Sigmoid colon (tissue), 7 donors: Measurements from ENCODE around the gene TBL1Y. TPM values are rescaled to one million over a fixed set of nuclear protein-coding genes. Genes with fewer than 3 reads are reported as not detected.
A peak's percentile ranks its signal among the peaks of the same experiment; 100 is the strongest.
"Not testable (repeated sequence)": the region's sequence is repeated elsewhere in the genome, so short reads cannot be mapped to it uniquely, and the experiment has no call there.

Source experiments
- DNase-seq: peaks from one replicate; pipeline ENCODE4 v3.0.0-alpha.2; 2019
- H3K27ac ChIP-seq, 4 donors: fragments of 200-600 bp; sonication (generic); one replicate each; pipeline ENCODE4 v1.5.1; 2016 to 2019; ENCODE audit warnings: mild to moderate bottlenecking in 1 of 4
- H3K27me3 ChIP-seq, 3 donors: fragments of 200-600 bp; sonication (generic); one replicate each; pipeline ENCODE4 v1.5.1; 2019; ENCODE audit warnings: mild to moderate bottlenecking in 1 of 3
- H3K36me3 ChIP-seq, 4 donors: fragments of 200-600 bp; sonication (generic); one replicate each; pipeline ENCODE4 v1.5.1; 2016 to 2019
- H3K4me1 ChIP-seq, 4 donors: fragments of 200-600 bp; sonication (generic); one replicate each; pipeline ENCODE4 v1.5.1; 2017 to 2019
- H3K4me3 ChIP-seq, 4 donors: fragments of 200-600 bp; sonication (generic); one replicate each; pipeline ENCODE4 v1.5.1; 2017 to 2019; ENCODE audit warnings: mild to moderate bottlenecking in 2 of 4, moderate library complexity in 1 of 4
- H3K9me3 ChIP-seq, 4 donors: fragments of 200-600 bp in 3 of 4; sonication (generic) in 3 of 4; one replicate each; pipeline versions ENCODE4 v1.5.1 to v1.6.1; 2013 to 2019
- EP300 ChIP-seq, 4 donors: sonication (generic); formaldehyde crosslinking; IDR thresholded peaks; one replicate each; pipeline ENCODE4 v1.6.1; 2017; ENCODE audit warnings: antibody characterized with exemption in 4 of 4
- POLR2A ChIP-seq, 2 donors: fragments of 450-650 bp; IDR thresholded peaks; one replicate each; pipeline ENCODE4 v1.6.1; 2016; ENCODE audit warnings: antibody characterized with exemption in 2 of 2, mild to moderate bottlenecking in 2 of 2, moderate library complexity in 2 of 2
- POLR2AphosphoS5 ChIP-seq, 4 donors: sonication (generic); formaldehyde crosslinking; IDR thresholded peaks; one replicate each; pipeline ENCODE4 v1.6.1; 2017; ENCODE audit warnings: antibody characterized with exemption in 4 of 4
- WGBS, 2 donors: extraction: QIAGEN DNeasy Blood & Tissue Kit; methylation state at CpG; one replicate each; pipeline ENCODE4 v1.1.7; 2013; 5-methylcytosine and 5-hydroxymethylcytosine counted together
- intact Hi-C: fragments of 100-400 bp; cut with DNase I; formaldehyde crosslinking; loops from one replicate; pipeline ENCODE4 v1.15.1; 2023
- polyA plus RNA-seq, 3 donors: library from polyadenylated mRNA; stranded (reverse); fragments of 200-250 nt; gene quantifications; one replicate each; pipeline ENCODE4 v1.2.3, GENCODE V29; 2013
- total RNA-seq, 4 donors: library from RNA; depleted of rRNA; stranded (reverse); fragments of >200 nt; gene quantifications; one replicate each; pipeline ENCODE4 v1.1.0, GENCODE V29; 2016
- TF ChIP-seq, protein P1 (sequence below), 4 experiments: fragments of 450-650 bp in 3 of 4; fragments of 200-600 bp in 1 of 4; IDR thresholded peaks; one replicate each; pipeline ENCODE4 v1.5.1; 2016 to 2019; ENCODE audit warnings: antibody characterized with exemption in 4 of 4, mild to moderate bottlenecking in 3 of 4, moderate library complexity in 2 of 4
- donor health status: healthy with polysubstance abuse.
- donor health status: Bipolar disorder and iron deficiency.
- donor health status: healthy.

TBL1Y gene
- total RNA-seq (under 1 TPM in 1 of 4 donors, not detected in 3; 0.27 TPM), polyA plus RNA-seq (under 1 TPM in 1 of 3 donors, not detected in 2; 0.17 TPM)

DNA sequence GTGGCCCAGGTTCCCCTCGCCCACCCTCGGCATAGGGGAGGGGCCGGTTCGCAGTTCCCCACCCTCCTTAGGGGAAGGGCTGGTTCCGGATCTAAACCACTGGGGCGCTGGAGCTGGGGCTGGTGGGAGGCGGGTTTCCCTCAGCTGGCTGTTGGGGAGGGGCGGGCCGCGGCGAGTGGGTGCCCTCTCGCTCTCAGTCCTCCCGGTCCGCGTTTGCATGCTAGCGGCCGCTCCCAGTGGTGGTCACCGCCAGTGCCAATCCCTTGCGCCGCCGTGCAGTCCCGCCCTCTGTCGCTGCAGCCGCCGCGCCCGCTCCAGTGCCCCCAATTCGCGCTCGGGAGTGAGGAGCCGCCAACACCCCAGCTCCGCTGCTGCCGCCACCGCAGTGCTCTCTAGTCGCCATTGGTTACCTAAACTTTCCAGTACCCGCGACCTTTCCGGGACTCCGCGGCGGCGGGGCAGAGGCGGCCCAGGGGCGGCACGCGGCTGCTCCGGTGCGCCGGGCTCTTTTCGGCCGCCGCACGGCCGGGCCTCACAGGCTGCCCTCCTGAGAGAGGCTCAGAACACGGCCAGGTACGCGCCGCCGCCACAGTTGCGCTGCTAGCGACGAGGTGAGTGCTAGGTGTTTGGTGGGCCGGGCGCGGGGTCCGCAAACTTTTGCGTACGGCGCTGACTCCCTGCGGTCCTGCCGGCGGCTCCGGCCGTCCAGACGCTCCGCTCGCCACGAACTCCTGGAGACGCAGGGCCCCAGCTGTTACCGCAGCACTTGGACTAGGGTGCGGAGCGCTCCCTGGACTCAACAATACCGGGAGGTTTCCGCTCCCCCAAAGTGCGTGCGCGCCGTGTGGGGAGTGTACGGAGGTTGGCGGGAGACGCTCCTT, at the start of gene TBL1Y:
Gene TBL1Y (plus strand): TSS at position 326 of the 881 bp plus-strand sequence. CDS start 114,388 bp downstream, outside the sequence.
- DNase-seq, result no peak
- Histone ChIP-seq H3K36me3 (no peaks in the 10 kb centered on the region), H3K4me1 (peaks cover 0 to 10% (median 0%) of the 10 kb centered on the region in 4 donors), H3K27me3 (peaks cover 0 to 34% (median 0%) of the 10 kb centered on the region in 3 donors), H3K9me3 (no peaks in the 10 kb centered on the region), H3K4me3 (peak within 1 kb of the TSS in 2 of 4 donors; percentile 26 to 39), H3K27ac (no peak within 1 kb of the TSS)
- 1% methylated on average over 91 of the region's 91 CpGs for WGBS, 2 donors
- no peak for TF ChIP-seq POLR2A (IDR thresholded peaks at IDR 0.05)
- TF ChIP-seq, protein P1, sequence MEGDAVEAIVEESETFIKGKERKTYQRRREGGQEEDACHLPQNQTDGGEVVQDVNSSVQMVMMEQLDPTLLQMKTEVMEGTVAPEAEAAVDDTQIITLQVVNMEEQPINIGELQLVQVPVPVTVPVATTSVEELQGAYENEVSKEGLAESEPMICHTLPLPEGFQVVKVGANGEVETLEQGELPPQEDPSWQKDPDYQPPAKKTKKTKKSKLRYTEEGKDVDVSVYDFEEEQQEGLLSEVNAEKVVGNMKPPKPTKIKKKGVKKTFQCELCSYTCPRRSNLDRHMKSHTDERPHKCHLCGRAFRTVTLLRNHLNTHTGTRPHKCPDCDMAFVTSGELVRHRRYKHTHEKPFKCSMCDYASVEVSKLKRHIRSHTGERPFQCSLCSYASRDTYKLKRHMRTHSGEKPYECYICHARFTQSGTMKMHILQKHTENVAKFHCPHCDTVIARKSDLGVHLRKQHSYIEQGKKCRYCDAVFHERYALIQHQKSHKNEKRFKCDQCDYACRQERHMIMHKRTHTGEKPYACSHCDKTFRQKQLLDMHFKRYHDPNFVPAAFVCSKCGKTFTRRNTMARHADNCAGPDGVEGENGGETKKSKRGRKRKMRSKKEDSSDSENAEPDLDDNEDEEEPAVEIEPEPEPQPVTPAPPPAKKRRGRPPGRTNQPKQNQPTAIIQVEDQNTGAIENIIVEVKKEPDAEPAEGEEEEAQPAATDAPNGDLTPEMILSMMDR (IDR thresholded peaks at IDR 0.05), result no peak
- TF ChIP-seq EP300 (IDR thresholded peaks at IDR 0.05), result no peak
- TF ChIP-seq POLR2AphosphoS5 (IDR thresholded peaks at IDR 0.05), result no peak
- intact Hi-C loops, result no loop called here

DNA sequence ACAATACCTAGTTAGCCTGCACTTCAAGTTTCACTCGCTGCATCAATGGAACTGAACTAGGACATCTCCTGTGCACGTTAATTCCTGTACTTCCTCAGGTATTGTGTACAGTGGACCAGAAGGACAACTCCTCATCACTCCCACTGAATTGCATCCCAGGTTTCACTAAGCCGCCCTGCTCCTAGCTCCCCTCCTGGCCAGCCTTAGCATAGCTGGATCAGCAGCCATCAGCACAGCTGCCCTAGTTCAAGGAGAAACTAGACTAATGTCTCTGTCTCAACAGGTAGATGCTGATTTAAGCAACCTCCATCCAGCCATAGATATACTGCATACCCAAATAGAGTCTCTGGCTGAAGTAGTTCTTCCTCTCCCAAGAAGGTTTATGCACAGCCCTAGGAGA, 16.0 kb upstream of the TBL1Y start:
- no peak for DNase-seq
- Histone ChIP-seq H3K4me1 (no peaks in the 10 kb centered on the region), H3K27ac (no peak overlapping the region), H3K4me3 (no peak overlapping the region), H3K36me3 (no peaks in the 10 kb centered on the region), H3K9me3 (no peaks in the 10 kb centered on the region), H3K27me3 (no peaks in the 10 kb centered on the region)
- TF ChIP-seq, protein P1 (IDR thresholded peaks at IDR 0.05), result no peak
- TF ChIP-seq POLR2AphosphoS5 (IDR thresholded peaks at IDR 0.05) (no peak), POLR2A (IDR thresholded peaks at IDR 0.05) (no peak), EP300 (IDR thresholded peaks at IDR 0.05) (no peak)
- WGBS, 2 donors, result 70 to 75% methylated on average over 3 of the region's 3 CpGs
- intact Hi-C loops, result no loop called here

DNA sequence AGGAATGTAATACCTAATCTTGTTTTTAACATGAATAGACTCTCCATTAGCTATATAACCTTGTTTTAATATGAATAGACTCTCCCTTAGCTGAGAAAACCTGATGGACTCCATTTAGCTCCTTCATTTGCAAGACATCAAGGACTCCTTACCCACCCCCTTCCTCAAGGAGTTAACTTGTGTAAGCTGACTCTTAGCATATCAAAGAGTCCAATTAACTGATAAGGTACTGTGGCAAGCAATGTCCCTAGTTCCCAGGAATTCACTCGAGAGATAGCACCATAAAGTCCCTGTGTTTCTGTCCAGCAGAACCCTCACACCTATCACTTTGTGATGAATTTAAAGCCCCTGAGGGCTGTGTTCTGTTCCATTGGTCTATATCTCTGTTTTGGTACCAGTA, 15.3 kb upstream of the TBL1Y start:
- TF ChIP-seq POLR2A (IDR thresholded peaks at IDR 0.05), result no peak
- no peak for TF ChIP-seq EP300 (IDR thresholded peaks at IDR 0.05)
- TF ChIP-seq POLR2AphosphoS5 (IDR thresholded peaks at IDR 0.05), result no peak
- TF ChIP-seq, protein P1 (IDR thresholded peaks at IDR 0.05), result no peak
- no peak for DNase-seq
- Histone ChIP-seq H3K36me3 (no peaks in the 10 kb centered on the region), H3K27ac (no peak overlapping the region), H3K9me3 (no peaks in the 10 kb centered on the region), H3K27me3 (no peaks in the 10 kb centered on the region), H3K4me3 (no peak overlapping the region), H3K4me1 (no peaks in the 10 kb centered on the region)
- intact Hi-C loops, result no loop called here
- WGBS, 2 donors, result 8 to 22% methylated on average over 1 of the region's 1 CpG

DNA sequence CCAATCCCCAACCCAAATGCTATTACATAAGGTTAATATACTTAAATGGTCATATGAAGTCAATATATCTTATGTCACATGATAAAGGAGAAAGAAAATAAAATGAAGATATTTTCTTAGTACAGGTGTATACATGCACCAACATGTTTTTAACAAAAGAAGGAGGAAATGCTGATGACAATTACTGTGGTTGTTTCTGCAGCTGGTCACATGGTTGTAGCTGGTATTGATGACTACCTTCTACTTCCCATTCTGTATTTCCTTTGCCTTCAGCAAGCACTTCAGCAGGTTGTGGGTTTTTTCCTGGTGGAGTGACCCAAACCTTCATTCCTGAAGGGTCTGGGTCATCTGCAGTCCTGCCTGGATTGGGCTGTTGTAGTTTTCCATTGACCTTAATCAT, 8.4 kb upstream of the TBL1Y start:
- intact Hi-C loops, H3K27me3 ChIP-seq, H3K36me3 ChIP-seq, H3K4me3 ChIP-seq, H3K27ac ChIP-seq, H3K4me1 ChIP-seq, H3K9me3 ChIP-seq, DNase-seq: not testable (repeated sequence)

DNA sequence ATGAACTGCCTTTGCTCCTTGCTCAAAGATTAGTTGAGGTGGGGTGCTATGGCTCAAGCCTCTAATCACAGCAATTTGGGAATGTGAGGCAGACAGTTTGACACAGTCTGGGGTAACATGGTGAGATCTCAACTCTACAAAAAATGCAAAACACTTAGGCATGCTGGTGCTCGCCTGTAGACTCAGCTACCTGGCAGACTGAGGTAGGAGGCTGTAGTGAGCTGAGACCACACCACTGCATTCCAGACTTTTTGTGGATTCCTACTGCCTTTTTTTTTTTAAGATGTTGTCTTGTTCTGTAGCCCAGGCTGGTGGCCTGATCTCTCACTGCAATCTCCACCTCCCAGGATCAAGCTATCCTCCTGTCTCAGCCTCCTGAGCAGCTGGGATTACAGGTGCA, 2.9 kb upstream of the TBL1Y start:
- TF ChIP-seq POLR2A (IDR thresholded peaks at IDR 0.05), result no peak
- TF ChIP-seq EP300 (IDR thresholded peaks at IDR 0.05), result no peak
- TF ChIP-seq, protein P1 (IDR thresholded peaks at IDR 0.05), result no peak
- TF ChIP-seq POLR2AphosphoS5 (IDR thresholded peaks at IDR 0.05), result no peak

DNA sequence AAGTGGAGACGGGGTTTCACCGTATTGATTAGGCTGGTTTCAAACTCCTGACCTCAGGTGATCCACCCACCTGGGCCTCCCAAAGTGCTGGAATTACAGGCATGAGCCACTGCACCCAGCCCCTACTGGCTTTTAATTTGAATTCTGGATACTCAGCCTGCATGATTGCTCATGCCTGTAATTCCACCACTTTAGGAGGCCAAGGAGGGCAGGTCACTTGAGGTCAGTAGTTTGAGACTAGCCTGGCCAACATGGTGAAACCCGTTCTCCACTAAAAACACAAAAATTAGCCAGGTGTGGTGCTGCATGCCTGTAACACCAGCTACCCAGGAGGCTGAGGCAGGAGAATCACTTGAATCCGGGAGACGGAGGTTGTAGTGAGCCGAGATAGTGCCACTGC, 2.5 kb upstream of the TBL1Y start:
- H3K9me3 ChIP-seq, DNase-seq, H3K36me3 ChIP-seq, H3K4me3 ChIP-seq, intact Hi-C loops, H3K27ac ChIP-seq, H3K4me1 ChIP-seq: not testable (repeated sequence)
- H3K27me3 ChIP-seq, result peaks cover 0 to 34% (median 0%) of the 10 kb centered on the region in 3 donors
- WGBS, 2 donors, result 55 to 68% methylated on average over 6 of the region's 6 CpGs

More for the DNA sequence above, 2.9 kb upstream of the TBL1Y start:
- H3K36me3 ChIP-seq, result no peaks in the 10 kb centered on the region
- DNase-seq, result no peak
- H3K4me3 ChIP-seq, result no peak overlapping the region
- H3K27ac ChIP-seq, result no peak overlapping the region
- peaks cover 0 to 34% (median 0%) of the 10 kb centered on the region in 3 donors for H3K27me3 ChIP-seq
- WGBS, 2 donors, result 74% methylated on average over 1 of the region's 1 CpG
- peaks cover 0 to 10% (median 0%) of the 10 kb centered on the region in 4 donors for H3K4me1 ChIP-seq
- intact Hi-C loops, result no loop called here
- no peaks in the 10 kb centered on the region for H3K9me3 ChIP-seq
